ENCODE results near the gene LUC7L. TPM values are rescaled to one million over a fixed set of nuclear protein-coding genes. Genes with fewer than 3 reads are reported as not detected.

LUC7L gene
- total RNA-seq, 1 donor from 2014 or later = 23.3 TPM

- Histone ChIP-seq H3K27me3 (ENCODE audit: low read depth) (no peaks in the 10 kb centered on the region), H3K4me3 (no peak overlapping the region), H3K36me3 (peaks cover 66% of the 10 kb centered on the region), H3K9me3 (replicated peaks) (no peaks in the 10 kb centered on the region), H3K4me1 (peaks cover 20% of the 10 kb centered on the region), H3K27ac (replicated peaks) (no peak overlapping the region)
- TF ChIP-seq CTCF (IDR thresholded peaks at IDR 0.05; ENCODE audit: borderline replicate concordance) = no peak
- no peak for DNase-seq
- intact Hi-C loops (cut with micrococcal nuclease) = no loop called here
Measured at GRCh38 chr16:254461-254860, 25.2 kb upstream of the LUC7L start.

- TF ChIP-seq CTCF (IDR thresholded peaks at IDR 0.05; ENCODE audit: borderline replicate concordance) = no peak
- intact Hi-C loops (cut with micrococcal nuclease) = no loop called here
Measured at GRCh38 chr16:253833-254232, 24.6 kb upstream of the LUC7L start.

GRCh38 chr16:252366-253337 is 23.4 kb upstream of the LUC7L start:
- Histone ChIP-seq H3K4me1 (peaks cover 20% of the 10 kb centered on the region), H3K36me3 (peaks cover 66% of the 10 kb centered on the region), H3K27ac (replicated peaks) (peak overlapping the region; percentile 62), H3K9me3 (replicated peaks) (no peaks in the 10 kb centered on the region), H3K27me3 (ENCODE audit: low read depth) (no peaks in the 10 kb centered on the region), H3K4me3 (peak overlapping the region; percentile 49)
- intact Hi-C loops (cut with micrococcal nuclease) = no loop called here
- no peak for TF ChIP-seq CTCF (IDR thresholded peaks at IDR 0.05; ENCODE audit: borderline replicate concordance)
- DNase-seq = no peak

More at GRCh38 chr16:253833-254232, 24.6 kb upstream of the LUC7L start:
- peak overlapping the region; percentile 29 for H3K27ac ChIP-seq (replicated peaks)
- H3K9me3 ChIP-seq (replicated peaks) = no peaks in the 10 kb centered on the region
- H3K4me1 ChIP-seq = peaks cover 20% of the 10 kb centered on the region
- peaks cover 66% of the 10 kb centered on the region for H3K36me3 ChIP-seq
- no peaks in the 10 kb centered on the region for H3K27me3 ChIP-seq (ENCODE audit: low read depth)
- no peak for DNase-seq
- no peak overlapping the region for H3K4me3 ChIP-seq

- DNase-seq = no peak
- H3K4me3 ChIP-seq = no peak overlapping the region
- peaks cover 21% of the 10 kb centered on the region for H3K4me1 ChIP-seq
- intact Hi-C loops (cut with micrococcal nuclease) = no loop called here
- no peak overlapping the region for H3K27ac ChIP-seq (replicated peaks)
- H3K36me3 ChIP-seq = peaks cover 36% of the 10 kb centered on the region
- H3K27me3 ChIP-seq (ENCODE audit: low read depth) = no peaks in the 10 kb centered on the region
- no peaks in the 10 kb centered on the region for H3K9me3 ChIP-seq (replicated peaks)
- TF ChIP-seq CTCF (IDR thresholded peaks at IDR 0.05; ENCODE audit: borderline replicate concordance) = no peak
Measured at GRCh38 chr16:249431-249830, 20.2 kb upstream of the LUC7L start.

- no peaks in the 10 kb centered on the region for H3K27me3 ChIP-seq (ENCODE audit: low read depth)
- peaks cover 23% of the 10 kb centered on the region for H3K4me1 ChIP-seq
- H3K4me3 ChIP-seq = no peak overlapping the region
- intact Hi-C loops (cut with micrococcal nuclease) = no loop called here
- TF ChIP-seq CTCF (IDR thresholded peaks at IDR 0.05; ENCODE audit: borderline replicate concordance) = no peak
- H3K36me3 ChIP-seq = peaks cover 26% of the 10 kb centered on the region
- no peaks in the 10 kb centered on the region for H3K9me3 ChIP-seq (replicated peaks)
- DNase-seq = no peak
- H3K27ac ChIP-seq (replicated peaks) = no peak overlapping the region
Measured at GRCh38 chr16:247027-247426, 17.8 kb upstream of the LUC7L start.
